ENCODE results near the gene NBEA.

NBEA gene

GRCh38 chr13:35179920-35180663, 238.0 kb downstream of the NBEA start:
- DNase-seq (ENCODE audit: low spot score), result no peak

DNA sequence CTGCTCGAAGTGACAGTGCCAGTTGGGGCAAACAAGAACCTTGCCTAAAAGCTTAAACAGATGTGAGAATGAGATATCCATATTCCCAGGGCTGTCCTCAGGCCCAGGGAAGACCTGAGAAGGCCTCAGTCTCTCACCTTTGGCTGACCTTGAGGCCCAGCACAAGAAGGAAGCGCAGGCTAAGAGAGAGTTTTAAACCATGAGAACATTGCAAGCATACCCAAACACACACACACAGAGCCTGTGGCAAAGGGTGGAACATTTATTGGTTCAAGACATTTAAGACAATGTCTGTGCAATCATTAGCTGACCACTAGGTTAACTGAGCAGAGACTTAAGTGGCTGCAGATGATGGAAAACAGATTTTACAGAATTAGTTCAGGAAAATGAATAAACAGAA, 248.2 kb downstream of the NBEA start:
- DNase-seq (ENCODE audit: low spot score), result no peak

DNA sequence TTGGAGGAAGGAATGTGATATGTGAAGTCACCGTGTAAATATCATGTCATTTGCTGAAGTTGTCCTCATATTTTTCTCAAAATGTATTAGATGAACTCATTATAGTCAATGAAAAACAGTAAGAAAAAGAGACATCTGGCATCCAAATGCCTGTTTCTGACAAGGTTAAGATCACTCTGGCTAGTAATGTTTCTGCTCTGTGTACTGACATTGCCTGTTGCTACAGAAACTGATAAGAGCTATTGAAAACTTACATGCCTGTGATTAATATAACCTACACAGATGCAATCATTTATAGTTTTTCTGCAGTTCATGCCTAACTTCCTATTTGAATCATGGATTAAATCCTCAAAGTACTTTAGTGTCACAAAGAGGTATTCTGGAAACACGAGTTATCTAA, 249.8 kb downstream of the NBEA start:
- no peak for DNase-seq (ENCODE audit: low spot score)

DNA sequence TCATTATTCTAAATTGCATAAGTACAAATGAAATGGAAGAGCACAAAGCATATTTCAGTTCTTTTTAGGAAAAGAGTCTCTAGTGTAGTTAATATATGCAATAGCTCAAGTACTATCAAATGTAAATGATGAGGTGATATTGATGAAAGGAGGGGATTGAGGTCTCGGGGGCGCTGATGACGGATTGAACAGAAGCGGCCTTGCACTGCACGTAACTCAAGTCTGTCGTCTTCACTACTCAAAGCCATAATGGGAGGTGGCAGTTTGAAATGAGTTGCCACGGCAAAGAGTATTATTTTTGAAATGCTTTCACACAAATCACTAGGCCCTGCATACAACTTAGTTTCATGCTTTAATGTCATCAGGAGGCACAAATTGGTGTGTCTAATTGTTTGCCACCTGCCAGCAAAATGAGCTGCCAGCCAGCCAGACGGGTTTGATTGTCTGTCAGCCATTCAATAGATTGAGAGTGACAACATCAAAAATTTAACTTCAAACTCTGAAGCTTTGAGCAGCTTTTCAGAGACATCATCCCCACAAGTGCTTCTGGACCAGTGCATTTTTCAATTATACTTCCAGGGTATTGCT, 256.6 kb downstream of the NBEA start:
- no peak for DNase-seq (ENCODE audit: low spot score)

DNA sequence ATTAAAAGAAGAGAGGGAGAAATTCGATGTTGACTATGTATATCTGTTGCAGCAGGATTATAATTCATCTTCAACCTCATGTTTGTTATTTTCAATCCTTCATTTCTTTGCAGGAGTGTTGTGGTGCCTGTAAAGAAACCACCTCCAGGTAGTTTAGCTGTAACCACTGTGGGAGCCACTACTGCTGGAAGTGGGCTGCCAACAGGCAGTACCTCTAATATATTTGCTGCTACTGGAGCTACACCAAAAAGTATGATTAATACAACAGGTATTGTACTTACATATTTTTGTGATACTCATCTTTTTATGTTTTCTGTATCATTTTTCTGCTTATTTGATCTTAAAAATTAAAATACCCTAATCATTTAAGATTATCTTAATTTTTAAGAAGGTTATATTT, 266.5 kb downstream of the NBEA start:
- no peak for DNase-seq (ENCODE audit: low spot score)

DNA sequence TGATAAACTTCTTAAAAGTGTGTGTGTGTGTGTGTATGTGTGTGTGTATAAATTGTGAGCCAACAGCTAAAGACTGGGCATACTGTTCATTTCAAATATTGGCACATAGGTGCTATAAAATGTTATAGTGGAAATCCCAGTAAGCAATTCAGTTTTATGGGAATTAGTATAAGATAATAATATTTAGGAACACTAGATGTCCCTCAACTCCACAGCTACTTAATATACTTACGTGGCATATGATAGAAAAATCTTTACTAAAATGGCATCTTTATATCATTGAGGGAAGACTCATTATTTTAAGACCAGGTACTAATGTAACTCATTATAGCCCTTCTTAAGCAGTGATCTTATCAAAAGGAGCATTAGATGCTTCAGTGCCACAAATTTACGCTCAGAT, 268.2 kb downstream of the NBEA start:
- no peak for DNase-seq (ENCODE audit: low spot score)

GRCh38 chr13:35211949-35212348, 269.9 kb downstream of the NBEA start:
- DNase-seq (ENCODE audit: low spot score), result no peak

DNA sequence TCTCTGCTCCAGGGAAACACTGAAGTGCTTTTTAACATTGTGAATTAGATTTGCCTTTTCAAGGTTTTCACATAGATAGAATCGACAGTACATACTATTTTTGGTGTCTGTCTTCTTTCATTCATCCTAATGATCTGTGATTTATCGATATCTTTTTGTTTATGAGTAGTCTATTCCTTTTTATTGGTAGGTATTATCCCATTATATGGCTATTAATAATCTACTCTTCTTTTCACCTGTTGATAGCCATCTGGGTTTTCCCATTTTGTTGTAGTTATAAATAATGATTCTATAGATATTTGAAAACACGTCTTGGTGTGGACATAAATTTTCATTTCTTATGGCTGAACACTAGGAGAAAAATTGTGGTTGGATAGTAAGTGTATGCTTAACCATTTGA, 271.8 kb downstream of the NBEA start:
- no peak for DNase-seq (ENCODE audit: low spot score)

GRCh38 chr13:35216131-35216530, 274.1 kb downstream of the NBEA start:
- no peak for DNase-seq (ENCODE audit: low spot score)

GRCh38 chr13:35219021-35219420, 277.0 kb downstream of the NBEA start:
- DNase-seq (ENCODE audit: low spot score), result no peak

DNA sequence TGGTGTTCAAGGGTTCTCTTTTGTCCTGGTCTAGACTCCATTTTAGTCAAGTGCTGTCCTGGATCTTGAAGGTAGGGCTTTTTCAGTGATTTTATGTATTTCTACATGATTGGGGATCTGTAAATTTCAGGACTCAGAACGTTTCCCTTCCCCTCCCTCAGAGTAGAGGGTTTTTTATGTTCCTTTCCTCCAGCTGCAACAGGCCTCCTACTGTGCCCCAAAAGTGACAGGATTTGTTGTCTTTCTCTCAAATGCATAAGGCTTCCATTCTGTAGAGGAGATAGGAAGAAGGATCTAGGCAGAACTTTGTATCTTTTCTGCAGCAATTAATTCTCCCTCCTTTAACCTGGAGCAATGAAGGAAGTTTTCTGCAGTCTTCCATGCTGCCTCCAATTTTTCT, 283.1 kb downstream of the NBEA start:
- DNase-seq (ENCODE audit: low spot score), result no peak

GRCh38 chr13:35225582-35225981, 283.5 kb downstream of the NBEA start:
- DNase-seq (ENCODE audit: low spot score), result no peak

DNA sequence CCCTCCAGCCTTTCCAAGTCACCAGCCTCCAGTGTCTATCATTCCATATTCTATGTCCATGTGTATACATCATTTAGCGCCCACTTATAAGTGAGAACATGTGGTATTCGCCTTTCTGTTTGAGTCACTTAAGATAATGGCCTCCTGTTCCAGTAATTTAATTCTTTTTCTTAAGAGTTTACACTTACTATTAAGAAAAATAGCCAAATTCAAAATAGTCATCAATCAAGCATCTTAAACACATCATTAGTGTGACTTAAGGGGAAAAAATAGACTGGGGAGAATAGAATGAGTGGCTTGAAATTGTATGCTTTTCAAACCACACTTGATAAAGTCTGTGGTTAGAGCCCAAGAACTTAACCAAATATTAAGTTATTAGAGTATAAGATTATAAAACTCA, 286.5 kb downstream of the NBEA start:
- no peak for DNase-seq (ENCODE audit: low spot score)

DNA sequence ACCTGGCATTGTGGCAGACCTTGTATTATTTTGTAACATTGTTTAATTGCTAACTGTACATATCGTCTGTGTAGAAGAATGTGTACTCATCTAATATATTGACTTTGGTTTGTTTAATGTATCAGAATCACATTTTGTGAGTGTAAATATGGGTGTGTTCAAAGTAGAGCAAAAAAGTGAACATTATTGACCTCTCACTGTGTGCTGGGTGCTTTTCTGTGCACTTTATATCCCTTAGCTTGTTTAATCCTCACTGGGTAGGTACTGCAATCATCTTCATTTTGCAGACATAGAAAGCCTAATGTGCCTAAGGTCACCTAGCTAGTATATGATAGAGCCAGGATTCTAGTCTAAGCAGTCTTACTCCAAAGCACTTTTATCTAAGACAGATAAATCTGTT, 289.4 kb downstream of the NBEA start:
- no peak for DNase-seq (ENCODE audit: low spot score)

GRCh38 chr13:35238274-35238673, 296.2 kb downstream of the NBEA start:
- DNase-seq (ENCODE audit: low spot score), result no peak

GRCh38 chr13:35252536-35253205, 310.6 kb downstream of the NBEA start:
- no peak for DNase-seq (ENCODE audit: low spot score)

GRCh38 chr13:35255241-35255640, 313.2 kb downstream of the NBEA start:
- DNase-seq (ENCODE audit: low spot score), result no peak

DNA sequence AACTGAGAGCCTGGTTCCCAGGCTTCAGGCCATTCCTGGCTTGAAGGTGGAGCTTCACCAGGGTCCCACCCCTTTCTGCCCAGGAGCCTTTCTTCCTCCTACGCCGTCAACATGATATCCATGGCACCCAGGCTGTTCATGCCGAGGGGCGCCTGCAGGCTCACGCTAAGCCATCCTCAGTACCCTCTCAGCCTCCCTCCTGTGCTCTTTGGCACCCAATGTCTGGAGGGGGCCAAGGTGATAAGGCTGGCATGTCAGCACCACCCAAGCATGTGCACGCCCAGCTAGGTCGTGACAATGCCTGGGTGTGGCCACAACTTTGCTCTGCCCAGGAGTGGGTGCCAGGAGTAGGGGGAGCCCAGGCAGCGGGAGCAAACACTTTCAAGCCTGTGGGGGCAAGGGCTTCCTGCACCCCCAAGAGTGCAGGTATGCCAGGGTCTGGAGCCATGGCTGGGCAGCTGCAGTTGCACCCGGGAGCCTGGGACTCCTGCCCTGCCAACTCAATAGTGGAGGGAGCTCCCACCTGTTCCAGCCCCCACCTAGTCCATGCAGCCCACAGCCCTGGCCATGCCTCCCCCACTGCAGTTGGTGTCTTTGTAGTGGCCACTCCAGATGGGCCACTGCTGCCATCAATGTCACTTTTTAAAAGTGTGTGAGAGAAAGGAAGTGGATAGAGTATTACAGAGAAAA, 314.5 kb downstream of the NBEA start:
- no peak for DNase-seq (ENCODE audit: low spot score)

DNA sequence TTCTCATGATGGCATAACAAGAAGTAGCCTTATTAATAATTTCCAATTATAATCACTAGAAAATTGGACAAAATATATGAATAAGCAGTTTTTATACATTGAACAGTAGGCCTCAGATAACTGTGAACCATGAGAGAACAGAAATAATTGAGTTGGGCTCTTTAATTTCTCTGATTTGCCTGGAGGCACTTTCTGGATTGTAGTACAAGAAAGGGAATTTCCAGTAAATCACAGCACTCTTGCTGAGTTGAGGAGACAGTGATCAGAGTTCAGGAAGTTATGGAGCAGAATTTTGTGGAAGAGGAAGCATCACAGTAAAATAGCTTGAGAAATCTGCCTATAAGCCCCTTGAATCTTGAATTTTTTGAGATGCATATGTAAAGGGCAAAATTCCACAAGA, 318.2 kb downstream of the NBEA start:
- no peak for DNase-seq (ENCODE audit: low spot score)

- DNase-seq (ENCODE audit: low spot score), result no peak
Measured at GRCh38 chr13:35266412-35266811, 324.3 kb downstream of the NBEA start.

- DNase-seq (ENCODE audit: low spot score), result no peak
Measured at GRCh38 chr13:35278917-35279316, 336.8 kb downstream of the NBEA start.

- no peak for DNase-seq (ENCODE audit: low spot score)
Measured at GRCh38 chr13:35279500-35279899, 337.4 kb downstream of the NBEA start.

DNA sequence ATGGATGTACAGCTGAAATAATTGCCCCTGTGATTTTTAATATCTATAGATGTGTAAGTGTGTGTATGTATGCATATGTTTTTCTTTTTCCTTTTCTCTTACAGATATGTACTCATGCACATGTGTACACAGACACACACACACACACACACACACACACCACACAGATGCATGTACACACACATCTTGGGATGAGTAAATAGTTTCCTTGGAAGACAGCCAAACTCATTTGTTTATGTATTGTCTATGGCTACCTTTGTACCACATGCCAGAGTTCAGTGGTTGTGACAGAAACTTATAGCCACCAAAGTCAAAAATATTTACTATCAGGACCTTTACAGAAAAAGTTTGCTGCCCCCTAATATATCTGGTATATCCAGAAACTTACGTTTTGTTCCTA, 341.8 kb downstream of the NBEA start:
- DNase-seq (ENCODE audit: low spot score), result no peak
